Naive thymus-derived CD4-positive, alpha-beta T cell (primary cell): Measurements from ENCODE around the gene AGTPBP1. TPM values are rescaled to one million over a fixed set of nuclear protein-coding genes. Genes with fewer than 3 reads are reported as not detected.

Experiments used
- ATAC-seq: fragments of 150-1000 bp; cut with Tn5 transposase; 2 replicates; pipeline ENCODE4 v1.10.0; 2021; ENCODE audit warnings: mild to moderate bottlenecking, moderate library complexity
- CTCF ChIA-PET: fragments of 350-600 bp; sonication (Branson Sonifier 250); formaldehyde crosslinking; loops from one replicate; lab custom pipeline; 2021; ENCODE audit warnings: antibody characterized with exemption; lab: Charles Lee
- POLR2A ChIA-PET: fragments of 350-600 bp; sonication (Branson Sonifier 250); formaldehyde crosslinking; loops from one replicate; lab custom pipeline; 2021; ENCODE audit warnings: antibody characterized with exemption, inconsistent platforms; lab: Charles Lee
- DNase-seq, 9 donors: peaks; one replicate each; pipeline versions ENCODE4 v3.0.0 to v3.0.0-alpha.2; 2020 to 2022; ENCODE audit warnings: mixed read lengths in 1 of 9
- H3K27ac ChIP-seq: one replicate; pipeline ENCODE4 v1.7.0; 2013; ENCODE audit warnings: mild to moderate bottlenecking, low read depth, low read length, moderate library complexity
- H3K27me3 ChIP-seq, 2 donors: one replicate each; pipeline ENCODE4 v1.7.0; 2013; ENCODE audit warnings: low read length in 2 of 2, mild to moderate bottlenecking in 2 of 2, moderate library complexity in 2 of 2; ENCODE audit not compliant: control insufficient read depth in 2 of 2, insufficient read depth in 2 of 2
- H3K36me3 ChIP-seq, 3 experiments: 1 replicate in 2 of 3; 2 replicates in 1 of 3; pipeline ENCODE4 v1.7.0; 2013; ENCODE audit warnings: low read length in 3 of 3, mild to moderate bottlenecking in 3 of 3, moderate library complexity in 1 of 3; ENCODE audit not compliant: insufficient read depth in 3 of 3, control insufficient read depth in 2 of 3
- H3K4me1 ChIP-seq, 2 donors: one replicate each; pipeline ENCODE4 v1.7.0; 2013; ENCODE audit warnings: low read length in 2 of 2, mild to moderate bottlenecking in 2 of 2, moderate library complexity in 1 of 2; ENCODE audit not compliant: control insufficient read depth in 2 of 2, insufficient read depth in 2 of 2
- H3K4me3 ChIP-seq: 2 replicates; pipeline ENCODE4 v1.7.0; 2013; ENCODE audit warnings: mild to moderate bottlenecking, low read length
- H3K9me3 ChIP-seq, 3 experiments: 1 replicate in 2 of 3; 2 replicates in 1 of 3; pipeline ENCODE4 v1.7.0; 2013; ENCODE audit warnings: low read length in 3 of 3; ENCODE audit not compliant: control insufficient read depth in 2 of 3
- H3K27ac Mint-ChIP-seq, 9 donors: one replicate each; pipeline ENCODE4 v1.8.0; 2020 to 2022; ENCODE audit warnings: mixed read lengths in 9 of 9, mild to moderate bottlenecking in 8 of 9, moderate library complexity in 5 of 9, inconsistent platforms in 2 of 9
- H3K27me3 Mint-ChIP-seq, 5 donors: one replicate each; pipeline ENCODE4 v1.8.0; 2021 to 2022; ENCODE audit warnings: mixed read lengths in 5 of 5, mild to moderate bottlenecking in 1 of 5
- H3K36me3 Mint-ChIP-seq, 5 donors: one replicate each; pipeline ENCODE4 v1.8.0; 2020 to 2022; ENCODE audit warnings: mixed read lengths in 5 of 5, mild to moderate bottlenecking in 3 of 5, inconsistent platforms in 1 of 5
- H3K4me1 Mint-ChIP-seq, 7 donors: one replicate each; pipeline ENCODE4 v1.8.0; 2020 to 2022; ENCODE audit warnings: mixed read lengths in 7 of 7, mild to moderate bottlenecking in 3 of 7, inconsistent platforms in 1 of 7
- H3K4me3 Mint-ChIP-seq, 10 donors: one replicate each; pipeline ENCODE4 v1.8.0; 2020 to 2022; ENCODE audit warnings: mild to moderate bottlenecking in 10 of 10, mixed read lengths in 10 of 10, moderate library complexity in 6 of 10, inconsistent platforms in 2 of 10
- H3K9me3 Mint-ChIP-seq, 11 donors: one replicate each; pipeline ENCODE4 v1.8.0; 2020 to 2022; ENCODE audit warnings: mixed read lengths in 11 of 11, mild to moderate bottlenecking in 4 of 11, inconsistent platforms in 1 of 11, moderate library complexity in 1 of 11
- intact Hi-C, 2 donors: fragments of 100-400 bp; cut with micrococcal nuclease; formaldehyde crosslinking; loops; one replicate each; pipeline ENCODE4 v1.15.1; 2023
- polyA plus RNA-seq, 2 donors: library from polyadenylated mRNA; unstranded; fragments of 300-500 nt; fragmentation: Illumina TruSeq; gene quantifications; one replicate each; pipeline ENCODE4 v1.2.3, GENCODE V29; 2021
- total RNA-seq, 6 experiments: library from RNA in 5 of 6; stranded (reverse) in 5 of 6; gene quantifications; 1 replicate in 5 of 6; 2 replicates in 1 of 6; pipeline ENCODE4 v1.2.3 and lab custom pipeline; 2021 to 2026

Gene AGTPBP1
- total and polyA plus RNA-seq, 7 experiments from 2014 or later: 28.2 to 85.7 (median 44.6) TPM

- intact Hi-C loops: no loop called here
- no peak for ATAC-seq
- no peak for DNase-seq
- H3K9me3 Mint-ChIP-seq: peaks cover 0 to 25% (median 0%) of the 10 kb centered on the region in 11 donors
- no peak overlapping the region for H3K4me3 Mint-ChIP-seq
- Histone ChIP-seq H3K4me3 (no peak overlapping the region), H3K36me3 (no peaks in the 10 kb centered on the region), H3K27ac (no peak overlapping the region), H3K9me3 (no peaks in the 10 kb centered on the region), H3K27me3 (no peaks in the 10 kb centered on the region), H3K4me1 (peaks cover 2 to 28% of the 10 kb centered on the region in 2 donors)
- H3K27me3 Mint-ChIP-seq: no peaks in the 10 kb centered on the region
- peak overlapping the region in 4 of 9 donors; percentile 18 to 77 (median 35) for H3K27ac Mint-ChIP-seq
- peaks cover 5 to 34% (median 12%) of the 10 kb centered on the region in 5 donors for H3K36me3 Mint-ChIP-seq
- ChIA-PET POLR2A (no interaction called here), CTCF (no interaction called here)
- H3K4me1 Mint-ChIP-seq: peaks cover 23 to 67% (median 48%) of the 10 kb centered on the region in 7 donors
Measured at GRCh38 chr9:85717220-85717619, 24.5 kb downstream of the AGTPBP1 start.

- no peaks in the 10 kb centered on the region for H3K27me3 Mint-ChIP-seq
- H3K4me1 Mint-ChIP-seq: peaks cover 20 to 59% (median 41%) of the 10 kb centered on the region in 7 donors
- intact Hi-C loops: no loop called here
- peaks cover 5 to 26% (median 8%) of the 10 kb centered on the region in 5 donors for H3K36me3 Mint-ChIP-seq
- Histone ChIP-seq H3K4me1 (peaks cover 0 to 27% of the 10 kb centered on the region in 2 donors), H3K27ac (no peak overlapping the region), H3K27me3 (no peaks in the 10 kb centered on the region), H3K4me3 (peak overlapping the region; percentile 14), H3K9me3 (no peaks in the 10 kb centered on the region), H3K36me3 (peaks cover 0 to under 1% (median 0%) of the 10 kb centered on the region in 3 experiments)
- ChIA-PET POLR2A (no interaction called here), CTCF (interaction anchor here (1.2 kb wide), 1 partner anchor 18 kb away, joined by 4 read pairs; no protein-coding TSS in a partner anchor)
- H3K27ac Mint-ChIP-seq: peak overlapping the region in 8 of 9 donors; percentile 3 to 79 (median 19)
- peaks cover 0 to 19% (median 0%) of the 10 kb centered on the region in 11 donors for H3K9me3 Mint-ChIP-seq
- DNase-seq (no peak), ATAC-seq (peak; percentile 59)
- H3K4me3 Mint-ChIP-seq: peak overlapping the region in 2 of 10 donors; percentile 1 to 13
Measured at GRCh38 chr9:85716031-85716877, 25.5 kb downstream of the AGTPBP1 start.

- H3K4me3 ChIP-seq: peak overlapping the region; percentile 14
- intact Hi-C loops: no loop called here
- H3K4me3 Mint-ChIP-seq: peak overlapping the region in 1 of 10 donors; percentile 13
- no peaks in the 10 kb centered on the region for H3K27me3 Mint-ChIP-seq
- no peak for DNase-seq
- peak overlapping the region in 6 of 9 donors; percentile 13 to 79 (median 18) for H3K27ac Mint-ChIP-seq
- peaks cover 20 to 52% (median 34%) of the 10 kb centered on the region in 7 donors for H3K4me1 Mint-ChIP-seq
- no peaks in the 10 kb centered on the region for H3K9me3 ChIP-seq
- peaks cover under 1 to 22% (median 4%) of the 10 kb centered on the region in 5 donors for H3K36me3 Mint-ChIP-seq
- peaks cover 0 to 27% of the 10 kb centered on the region in 2 donors for H3K4me1 ChIP-seq
- H3K36me3 ChIP-seq: peaks cover 0 to 3% (median 0%) of the 10 kb centered on the region in 3 experiments
- ChIA-PET CTCF (interaction anchor here (1.2 kb wide), 1 partner anchor 18 kb away, joined by 4 read pairs; no protein-coding TSS in a partner anchor), POLR2A (no interaction called here)
- H3K27me3 ChIP-seq: no peaks in the 10 kb centered on the region
- H3K9me3 Mint-ChIP-seq: peaks cover 0 to 14% (median 0%) of the 10 kb centered on the region in 11 donors
- peak; percentile 87 for ATAC-seq
- H3K27ac ChIP-seq: no peak overlapping the region
Measured at GRCh38 chr9:85715587-85715986, 26.2 kb downstream of the AGTPBP1 start.

GRCh38 chr9:85713897-85714296 is 27.9 kb downstream of the AGTPBP1 start:
- POLR2A ChIA-PET: no interaction called here
- Histone ChIP-seq H3K4me3 (no peak overlapping the region), H3K4me1 (peaks cover 0 to 27% of the 10 kb centered on the region in 2 donors), H3K36me3 (peaks cover 0 to 3% (median 0%) of the 10 kb centered on the region in 3 experiments), H3K27me3 (no peaks in the 10 kb centered on the region), H3K27ac (no peak overlapping the region), H3K9me3 (no peaks in the 10 kb centered on the region)
- Mint-ChIP-seq H3K36me3 (peaks cover 0 to 22% (median 21%) of the 10 kb centered on the region in 5 donors), H3K4me3 (peak overlapping the region in 1 of 10 donors; percentile 3), H3K9me3 (peaks cover 0 to 17% (median 9%) of the 10 kb centered on the region in 11 donors), H3K4me1 (peaks cover 20 to 42% (median 29%) of the 10 kb centered on the region in 7 donors), H3K27ac (peak overlapping the region in 5 of 9 donors; percentile 14 to 53 (median 21)), H3K27me3 (no peaks in the 10 kb centered on the region)
- ATAC-seq (no peak), DNase-seq (no peak)
- CTCF ChIA-PET: interaction anchor here (1.2 kb wide), 1 partner anchor 16 kb away, joined by 4 read pairs; no protein-coding TSS in a partner anchor
- intact Hi-C loops: no loop called here

- peaks cover 0 to 12% (median 8%) of the 10 kb centered on the region in 11 donors for H3K9me3 Mint-ChIP-seq
- H3K36me3 ChIP-seq: no peaks in the 10 kb centered on the region
- peaks cover 0 to 3% of the 10 kb centered on the region in 2 donors for H3K4me1 ChIP-seq
- H3K4me3 ChIP-seq: no peak overlapping the region
- ChIA-PET CTCF (no interaction called here), POLR2A (no interaction called here)
- H3K27ac ChIP-seq: no peak overlapping the region
- no peak for DNase-seq
- peaks cover 0 to 51% (median 27%) of the 10 kb centered on the region in 5 donors for H3K36me3 Mint-ChIP-seq
- H3K27me3 Mint-ChIP-seq: no peaks in the 10 kb centered on the region
- ATAC-seq: no peak
- no peaks in the 10 kb centered on the region for H3K9me3 ChIP-seq
- H3K4me3 Mint-ChIP-seq: no peak overlapping the region
- no peaks in the 10 kb centered on the region for H3K27me3 ChIP-seq
- peak overlapping the region in 1 of 9 donors; percentile 18 for H3K27ac Mint-ChIP-seq
- peaks cover 19 to 57% (median 41%) of the 10 kb centered on the region in 7 donors for H3K4me1 Mint-ChIP-seq
- intact Hi-C loops: no loop called here
Measured at GRCh38 chr9:85704744-85705143, 37.0 kb downstream of the AGTPBP1 start.

GRCh38 chr9:85703398-85703797 is 38.4 kb downstream of the AGTPBP1 start:
- Histone ChIP-seq H3K27ac (no peak overlapping the region), H3K4me1 (peaks cover 0 to 3% of the 10 kb centered on the region in 2 donors), H3K4me3 (no peak overlapping the region), H3K9me3 (no peaks in the 10 kb centered on the region), H3K27me3 (no peaks in the 10 kb centered on the region), H3K36me3 (no peaks in the 10 kb centered on the region)
- Mint-ChIP-seq H3K4me1 (peaks cover 20 to 58% (median 43%) of the 10 kb centered on the region in 7 donors), H3K27ac (peak overlapping the region in 5 of 9 donors; percentile 3 to 56 (median 19)), H3K9me3 (peaks cover 0 to 5% (median 0%) of the 10 kb centered on the region in 11 donors), H3K27me3 (no peaks in the 10 kb centered on the region), H3K36me3 (peaks cover 0 to 39% (median 18%) of the 10 kb centered on the region in 5 donors), H3K4me3 (no peak overlapping the region)
- DNase-seq: no peak
- intact Hi-C loops: no loop called here
- ChIA-PET CTCF (no interaction called here), POLR2A (no interaction called here)
- no peak for ATAC-seq
